Adrenal gland (tissue), 5 donors: ENCODE measurements around the gene GAK.

Source experiments
- POLR2A ChIP-seq, 2 donors: fragments of 450-650 bp; IDR thresholded peaks; one replicate each; pipeline ENCODE4 v1.6.1; 2017; ENCODE audit warnings: antibody characterized with exemption in 2 of 2, mild to moderate bottlenecking in 2 of 2, moderate library complexity in 1 of 2
- TF ChIP-seq, protein P1 (sequence below), 6 experiments: fragments of 450-650 bp in 4 of 6; fragments of 200-600 bp in 2 of 6; sonication (generic) in 1 of 6; IDR thresholded peaks; 1 replicate in 5 of 6; 2 replicates in 1 of 6; pipeline versions ENCODE4 v1.5.1 to v1.8.0; 2016 to 2021; ENCODE audit warnings: antibody characterized with exemption in 6 of 6, mild to moderate bottlenecking in 2 of 6, moderate library complexity in 1 of 6
- donor health status: DM: no; HTN: no; CAD: no.

DNA sequence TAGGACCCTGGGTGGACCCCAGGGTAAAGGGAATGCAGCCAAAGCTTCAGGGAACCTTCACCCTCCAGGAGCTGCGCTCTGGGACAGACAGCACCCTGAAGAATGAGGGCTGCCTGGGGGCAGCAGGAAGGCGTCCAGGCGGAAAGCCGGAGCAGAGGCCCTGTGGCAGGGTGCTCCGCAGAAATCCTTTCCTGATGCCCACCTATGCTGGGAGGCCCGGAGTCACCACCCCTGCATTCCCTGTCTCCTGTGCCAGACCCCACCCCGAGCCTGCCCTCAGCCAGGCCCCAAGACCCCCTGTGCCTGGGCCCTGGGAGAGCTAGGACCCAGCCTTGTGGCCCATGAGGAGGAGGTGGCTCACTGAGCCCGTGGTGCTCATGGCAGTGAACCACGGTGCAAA lies 42.6 kb upstream of the GAK start:
- TF ChIP-seq, protein P1, sequence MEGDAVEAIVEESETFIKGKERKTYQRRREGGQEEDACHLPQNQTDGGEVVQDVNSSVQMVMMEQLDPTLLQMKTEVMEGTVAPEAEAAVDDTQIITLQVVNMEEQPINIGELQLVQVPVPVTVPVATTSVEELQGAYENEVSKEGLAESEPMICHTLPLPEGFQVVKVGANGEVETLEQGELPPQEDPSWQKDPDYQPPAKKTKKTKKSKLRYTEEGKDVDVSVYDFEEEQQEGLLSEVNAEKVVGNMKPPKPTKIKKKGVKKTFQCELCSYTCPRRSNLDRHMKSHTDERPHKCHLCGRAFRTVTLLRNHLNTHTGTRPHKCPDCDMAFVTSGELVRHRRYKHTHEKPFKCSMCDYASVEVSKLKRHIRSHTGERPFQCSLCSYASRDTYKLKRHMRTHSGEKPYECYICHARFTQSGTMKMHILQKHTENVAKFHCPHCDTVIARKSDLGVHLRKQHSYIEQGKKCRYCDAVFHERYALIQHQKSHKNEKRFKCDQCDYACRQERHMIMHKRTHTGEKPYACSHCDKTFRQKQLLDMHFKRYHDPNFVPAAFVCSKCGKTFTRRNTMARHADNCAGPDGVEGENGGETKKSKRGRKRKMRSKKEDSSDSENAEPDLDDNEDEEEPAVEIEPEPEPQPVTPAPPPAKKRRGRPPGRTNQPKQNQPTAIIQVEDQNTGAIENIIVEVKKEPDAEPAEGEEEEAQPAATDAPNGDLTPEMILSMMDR (IDR thresholded peaks at IDR 0.05), result no peak
- no peak for TF ChIP-seq POLR2A (IDR thresholded peaks at IDR 0.05)
